Measurements from ENCODE around the gene TSPAN31.

- TF ChIP-seq CTCF (IDR thresholded peaks at IDR 0.05; ENCODE audit: insufficient read depth, low read depth, low read length), result no peak
- TF ChIP-seq EZH2 (IDR thresholded peaks at IDR 0.05; ENCODE audit: insufficient read depth, low read length), result no peak
Observed at GRCh38 chr12:57797933-57798332, 53.1 kb downstream of the TSPAN31 start.

All from astrocyte (in vitro differentiated cells and primary cell).